ENCODE data around the gene PTP4A2. TPM values are rescaled to one million over a fixed set of nuclear protein-coding genes. Genes with fewer than 3 reads are reported as not detected.
A peak's percentile ranks its signal among the peaks of the same experiment; 100 is the strongest.

Gene PTP4A2
- total and polyA plus RNA-seq, 2 of the 13 experiments (the other 11 are each of a cell fraction or from before 2014, with no cell fraction given): 173 to 225 TPM

- TF ChIP-seq ZNF512 (CRISPR knock-in tag; IDR thresholded peaks at IDR 0.05) (0 out of 2 replicates have a peak, but pooled peaks have one; percentile 60), JUNB (CRISPR knock-in tag; IDR thresholded peaks at IDR 0.05; ENCODE audit: borderline replicate concordance) (peak; percentile 57; the same call in 1 of the 2 replicates), GLI4 (CRISPR knock-in tag; IDR thresholded peaks at IDR 0.05; ENCODE audit: borderline replicate concordance) (peak; percentile 77; the same call in 1 of the 2 replicates), ZBTB10 (CRISPR knock-in tag; IDR thresholded peaks at IDR 0.05; ENCODE audit: borderline replicate concordance) (peak; percentile 81; the same call in 1 of the 2 replicates), ZNF547 (CRISPR knock-in tag; IDR thresholded peaks at IDR 0.05) (peak; percentile 99), NPAS2 (CRISPR knock-in tag; IDR thresholded peaks at IDR 0.05; ENCODE audit: borderline replicate concordance) (no peak), ZHX1 (CRISPR knock-in tag; IDR thresholded peaks at IDR 0.05; ENCODE audit: low read depth) (peak; percentile 92), NCOR1 (IDR thresholded peaks at IDR 0.05; ENCODE audit: borderline replicate concordance, low read length) (no peak), FOXP4 (CRISPR knock-in tag; IDR thresholded peaks at IDR 0.05) (peak; percentile 73)
- TF ChIP-seq, protein P1, sequence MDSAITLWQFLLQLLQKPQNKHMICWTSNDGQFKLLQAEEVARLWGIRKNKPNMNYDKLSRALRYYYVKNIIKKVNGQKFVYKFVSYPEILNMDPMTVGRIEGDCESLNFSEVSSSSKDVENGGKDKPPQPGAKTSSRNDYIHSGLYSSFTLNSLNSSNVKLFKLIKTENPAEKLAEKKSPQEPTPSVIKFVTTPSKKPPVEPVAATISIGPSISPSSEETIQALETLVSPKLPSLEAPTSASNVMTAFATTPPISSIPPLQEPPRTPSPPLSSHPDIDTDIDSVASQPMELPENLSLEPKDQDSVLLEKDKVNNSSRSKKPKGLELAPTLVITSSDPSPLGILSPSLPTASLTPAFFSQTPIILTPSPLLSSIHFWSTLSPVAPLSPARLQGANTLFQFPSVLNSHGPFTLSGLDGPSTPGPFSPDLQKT (CRISPR knock-in tag; IDR thresholded peaks at IDR 0.05; ENCODE audit: borderline replicate concordance): peak; percentile 13; the same call in 1 of the 2 replicates
- TF ChIP-seq, protein P2, sequence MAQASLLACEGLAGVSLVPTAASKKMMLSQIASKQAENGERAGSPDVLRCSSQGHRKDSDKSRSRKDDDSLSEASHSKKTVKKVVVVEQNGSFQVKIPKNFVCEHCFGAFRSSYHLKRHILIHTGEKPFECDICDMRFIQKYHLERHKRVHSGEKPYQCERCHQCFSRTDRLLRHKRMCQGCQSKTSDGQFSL (CRISPR knock-in tag; IDR thresholded peaks at IDR 0.05): peak; percentile 68
- TF ChIP-seq, protein P3, sequence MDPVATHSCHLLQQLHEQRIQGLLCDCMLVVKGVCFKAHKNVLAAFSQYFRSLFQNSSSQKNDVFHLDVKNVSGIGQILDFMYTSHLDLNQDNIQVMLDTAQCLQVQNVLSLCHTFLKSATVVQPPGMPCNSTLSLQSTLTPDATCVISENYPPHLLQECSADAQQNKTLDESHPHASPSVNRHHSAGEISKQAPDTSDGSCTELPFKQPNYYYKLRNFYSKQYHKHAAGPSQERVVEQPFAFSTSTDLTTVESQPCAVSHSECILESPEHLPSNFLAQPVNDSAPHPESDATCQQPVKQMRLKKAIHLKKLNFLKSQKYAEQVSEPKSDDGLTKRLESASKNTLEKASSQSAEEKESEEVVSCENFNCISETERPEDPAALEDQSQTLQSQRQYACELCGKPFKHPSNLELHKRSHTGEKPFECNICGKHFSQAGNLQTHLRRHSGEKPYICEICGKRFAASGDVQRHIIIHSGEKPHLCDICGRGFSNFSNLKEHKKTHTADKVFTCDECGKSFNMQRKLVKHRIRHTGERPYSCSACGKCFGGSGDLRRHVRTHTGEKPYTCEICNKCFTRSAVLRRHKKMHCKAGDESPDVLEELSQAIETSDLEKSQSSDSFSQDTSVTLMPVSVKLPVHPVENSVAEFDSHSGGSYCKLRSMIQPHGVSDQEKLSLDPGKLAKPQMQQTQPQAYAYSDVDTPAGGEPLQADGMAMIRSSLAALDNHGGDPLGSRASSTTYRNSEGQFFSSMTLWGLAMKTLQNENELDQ (CRISPR knock-in tag; IDR thresholded peaks at IDR 0.05; ENCODE audit: borderline replicate concordance): peak; percentile 79
These were observed at the start of gene PTP4A2 (continued) for GRCh38 chr1:31938184-31938975.

Data from HepG2 (cell line).